Amniotic epithelial cell (primary cell): Measurements from ENCODE around the gene TIMP2.
"Not testable (repeated sequence)": the region's sequence is repeated elsewhere in the genome, so short reads cannot be mapped to it uniquely, and the experiment has no call there.

Experiments used
- DNase-seq: peaks from one replicate; pipeline ENCODE4 v3.0.0-alpha.2; 2010; ENCODE audit warnings: low read depth

TIMP2 gene, protein sequence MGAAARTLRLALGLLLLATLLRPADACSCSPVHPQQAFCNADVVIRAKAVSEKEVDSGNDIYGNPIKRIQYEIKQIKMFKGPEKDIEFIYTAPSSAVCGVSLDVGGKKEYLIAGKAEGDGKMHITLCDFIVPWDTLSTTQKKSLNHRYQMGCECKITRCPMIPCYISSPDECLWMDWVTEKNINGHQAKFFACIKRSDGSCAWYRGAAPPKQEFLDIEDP

DNA sequence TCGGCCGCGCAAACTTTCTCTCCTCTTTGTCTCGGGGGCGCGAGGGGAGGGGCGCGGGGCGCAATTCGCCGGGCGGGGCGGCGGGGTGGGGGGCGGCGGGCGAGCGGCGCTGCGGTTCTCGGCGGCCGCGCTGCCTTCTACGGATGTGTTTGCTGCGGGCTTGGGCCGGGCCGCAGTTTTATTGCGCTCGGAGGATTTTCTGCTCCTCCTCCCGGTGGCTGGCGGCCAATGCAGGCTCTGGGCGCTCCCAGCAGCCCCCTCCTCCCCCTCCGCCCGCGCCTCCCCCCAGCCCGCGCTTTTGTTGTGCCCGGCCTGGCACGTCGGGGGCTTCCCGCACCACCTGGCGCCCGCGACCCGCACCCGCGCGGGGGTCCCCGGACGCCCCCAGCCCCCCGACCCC, at the start of gene TIMP2:
TSS of gene TIMP2 (minus strand) at position 154 of the 400 bp plus-strand sequence. CDS start 299 bp downstream, outside the sequence.
- DNase-seq, result peak; percentile 75

DNA sequence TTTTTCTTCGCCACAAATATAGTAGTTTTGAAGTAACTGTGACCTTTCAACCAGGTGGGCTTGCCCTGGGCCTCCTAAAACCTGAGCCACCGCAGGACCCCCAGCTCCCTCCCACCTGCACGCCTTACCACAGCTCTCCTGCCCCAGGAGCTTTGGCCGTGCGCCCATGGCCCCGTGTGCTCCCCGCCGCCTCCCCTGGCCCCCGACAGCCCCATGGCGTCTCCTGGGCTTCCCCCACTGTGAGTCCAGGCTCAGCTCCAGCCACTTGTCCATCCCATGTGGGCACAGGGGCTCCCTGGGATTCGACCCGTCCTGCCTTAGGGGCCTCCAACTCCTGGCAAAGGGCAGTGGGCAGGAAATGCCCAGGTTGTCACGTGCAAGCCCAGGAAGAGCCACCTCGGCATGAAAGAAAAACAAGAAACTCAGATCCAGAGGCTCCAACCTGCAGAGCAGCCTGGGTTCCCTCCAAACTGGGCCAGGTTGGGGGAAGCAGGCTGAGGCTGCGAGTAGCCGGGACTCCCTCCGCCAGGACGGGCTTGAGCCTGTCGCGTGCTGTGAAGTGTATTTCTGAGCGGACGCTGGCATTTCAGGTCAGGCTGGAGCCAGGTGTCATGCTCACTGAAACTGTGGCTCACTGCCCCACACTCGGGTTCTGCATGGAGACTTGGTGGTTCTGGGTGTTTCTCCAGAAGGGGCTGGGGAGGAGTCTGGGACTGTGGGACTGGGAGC, 48.8 kb upstream of the TIMP2 start:
- DNase-seq, result no peak

DNA sequence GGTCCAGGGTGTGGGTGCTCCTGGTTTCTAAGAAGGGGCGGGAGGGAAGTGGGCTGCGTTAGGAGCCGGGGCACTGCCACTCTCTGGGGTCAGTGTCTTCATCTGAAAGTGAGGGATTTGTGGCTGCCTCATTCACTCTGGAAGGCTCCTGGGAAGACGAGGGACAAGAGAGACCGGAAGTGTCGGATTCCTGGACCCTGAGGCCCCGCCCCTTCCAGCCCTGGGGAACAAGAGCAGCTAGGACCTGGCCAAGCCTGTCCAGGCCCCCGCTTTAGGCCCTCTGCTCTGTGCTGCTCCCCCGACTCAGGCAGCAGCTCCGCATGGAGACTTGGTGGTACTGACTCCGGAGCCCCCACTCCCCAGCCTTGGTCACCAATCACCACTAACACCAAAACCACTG, 48.0 kb upstream of the TIMP2 start:
- DNase-seq, result no peak

DNA sequence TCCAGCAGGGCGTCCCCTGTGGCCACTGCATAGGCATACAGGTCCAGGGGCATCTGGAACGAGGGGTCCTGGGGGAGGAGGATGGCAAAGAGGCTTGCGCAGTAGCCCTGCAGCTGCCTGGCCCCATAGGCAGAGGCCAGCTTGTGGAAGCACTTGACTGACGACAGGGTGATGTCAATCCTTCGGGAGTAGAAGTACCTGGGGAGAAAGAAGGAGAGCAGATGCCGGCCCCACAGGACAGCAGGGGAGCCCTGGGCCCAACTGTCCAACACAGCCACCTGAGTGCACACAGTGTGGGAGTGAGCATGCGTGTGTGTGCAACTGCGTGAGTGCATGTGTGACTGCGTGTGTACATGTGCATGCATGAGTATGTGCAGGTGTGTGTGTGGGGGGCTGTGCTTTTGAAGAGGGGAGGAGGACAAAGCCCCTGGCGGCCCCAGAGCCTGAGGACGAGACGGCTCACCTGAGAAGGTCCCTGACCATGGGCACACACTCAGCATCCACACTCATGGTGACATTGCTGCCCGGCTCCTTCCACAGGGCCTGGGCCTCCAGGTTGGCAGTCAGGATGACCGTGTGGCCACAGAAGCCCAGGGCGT, 47.4 kb upstream of the TIMP2 start:
- no peak for DNase-seq

DNA sequence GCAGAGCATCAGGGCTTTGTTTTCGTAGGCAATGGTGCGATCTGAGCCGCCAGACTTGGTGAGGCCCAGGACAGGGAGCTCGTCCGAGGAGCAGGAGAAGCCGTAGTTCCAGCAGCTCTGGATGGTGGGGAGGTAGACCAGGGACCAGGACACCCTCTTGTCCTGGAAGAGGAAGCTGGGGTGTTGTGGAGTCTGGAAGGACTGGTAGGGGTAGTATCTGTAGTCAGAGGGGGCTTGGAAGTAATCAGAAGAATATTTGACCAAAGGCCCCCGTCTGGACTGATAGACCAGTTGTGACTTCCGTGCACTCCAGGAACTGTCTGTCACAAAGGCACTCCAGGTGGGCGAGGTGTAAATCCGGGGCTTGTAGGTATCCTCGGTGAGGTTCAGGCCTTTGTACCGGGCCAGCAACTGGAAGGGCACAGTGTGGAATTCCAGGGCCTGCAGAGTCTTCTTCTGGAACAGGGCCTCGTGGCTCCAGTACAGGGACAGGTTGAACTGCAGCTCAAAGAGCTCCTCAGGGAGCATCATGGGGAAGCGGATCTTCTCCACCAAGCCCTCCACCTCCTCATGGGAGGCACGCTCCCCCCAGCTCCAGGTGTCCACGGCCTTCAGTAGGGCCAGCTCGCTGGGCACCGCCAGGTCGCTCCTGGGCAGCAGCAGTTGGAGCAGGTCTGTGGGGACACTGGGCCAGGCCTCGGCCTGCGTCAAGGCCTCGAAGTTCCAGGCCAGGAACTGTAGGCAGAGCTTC, 46.7 kb upstream of the TIMP2 start:
- DNase-seq, result no peak

DNA sequence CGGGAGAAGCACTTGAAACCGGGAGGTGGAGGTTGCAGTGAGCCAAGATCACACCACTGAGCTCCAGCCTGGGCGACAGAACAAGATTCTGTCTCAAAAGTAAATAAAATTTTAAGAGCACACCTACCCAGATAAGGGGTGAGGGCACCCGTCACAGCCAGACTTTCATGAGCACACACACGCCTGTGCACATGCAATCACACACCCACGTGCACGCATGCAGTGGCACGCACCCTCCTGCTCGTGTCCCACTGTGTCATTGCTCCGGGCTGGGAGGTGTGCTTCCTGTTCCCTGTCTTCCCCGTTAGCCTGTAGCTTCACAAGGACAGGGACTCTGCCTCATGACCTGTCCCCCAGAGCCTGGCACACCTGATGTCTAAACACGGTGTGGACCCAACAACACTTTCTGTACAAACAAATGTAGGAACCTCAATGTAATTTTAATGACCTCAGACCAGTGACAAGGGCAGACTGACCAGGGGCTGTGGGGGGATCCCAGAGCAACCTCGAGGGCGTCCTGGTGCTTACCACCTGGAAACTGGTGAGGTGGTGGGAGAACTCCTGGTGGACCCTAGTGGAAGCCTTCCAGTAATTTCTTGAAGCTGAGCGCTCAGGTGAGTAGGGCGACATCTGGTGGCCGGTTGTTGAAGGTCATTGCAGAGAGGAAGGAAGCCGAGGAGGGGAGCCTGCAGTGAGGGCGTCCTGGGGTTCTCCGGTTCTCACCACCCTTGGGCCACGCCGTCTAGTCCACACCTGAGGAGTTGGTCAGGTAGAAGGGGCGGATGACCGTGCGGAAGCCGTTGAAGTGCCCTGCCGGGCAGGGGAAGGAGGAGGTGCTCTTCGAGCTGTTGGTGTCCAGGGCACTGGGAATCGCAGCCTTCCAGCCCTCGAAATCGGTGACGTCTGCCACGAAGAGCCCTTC, 45.9 kb upstream of the TIMP2 start:
- DNase-seq, result peak; percentile 55

DNA sequence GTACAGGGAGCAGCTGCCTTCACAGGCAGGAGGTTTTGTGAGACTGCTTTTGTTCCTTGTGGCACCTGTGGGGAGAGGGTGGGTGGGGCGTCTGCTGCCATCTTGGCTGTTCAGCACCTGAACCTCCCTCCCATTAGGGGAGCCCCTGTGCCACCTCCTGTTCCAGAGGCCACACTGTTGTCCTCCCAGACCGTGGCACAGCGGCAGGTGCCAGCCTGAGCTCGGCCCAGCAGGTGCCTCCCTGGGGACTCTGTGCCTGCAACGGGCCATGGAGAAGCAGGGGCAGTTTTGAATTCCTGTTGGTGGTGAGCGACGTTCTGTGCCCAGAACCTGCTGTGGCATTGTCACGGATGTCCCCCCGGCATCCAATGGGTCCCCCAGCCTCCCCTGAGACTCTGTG, 44.7 kb upstream of the TIMP2 start:
- no peak for DNase-seq

DNA sequence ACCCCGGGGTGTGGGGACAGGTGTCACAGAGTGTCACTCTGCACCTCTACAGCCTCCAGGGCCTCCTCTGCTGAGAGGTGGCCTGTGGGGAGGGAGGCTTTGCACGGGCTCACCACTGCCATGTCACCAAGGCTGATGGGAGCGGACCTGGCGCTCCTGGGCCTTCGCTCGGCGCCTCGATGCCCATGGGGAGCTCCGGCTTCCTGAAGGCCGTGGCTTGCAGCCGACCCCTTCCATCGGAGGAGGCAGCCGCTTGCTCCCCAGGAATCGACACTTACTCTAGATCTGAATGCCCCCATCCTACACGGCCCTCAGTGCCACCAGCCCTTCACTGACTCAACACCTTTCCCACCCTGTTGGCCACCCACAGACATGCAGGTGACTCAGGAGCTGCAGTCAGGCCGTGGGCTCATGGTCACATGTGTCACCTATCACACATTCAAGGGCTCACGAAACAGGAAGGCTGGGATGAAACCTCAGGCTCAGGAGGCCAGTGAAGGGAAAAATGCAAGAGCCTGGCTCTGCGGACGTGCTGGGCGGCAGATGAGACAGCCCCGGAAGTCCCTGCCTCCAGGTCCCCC, 42.7 kb upstream of the TIMP2 start:
- DNase-seq, result no peak

DNA sequence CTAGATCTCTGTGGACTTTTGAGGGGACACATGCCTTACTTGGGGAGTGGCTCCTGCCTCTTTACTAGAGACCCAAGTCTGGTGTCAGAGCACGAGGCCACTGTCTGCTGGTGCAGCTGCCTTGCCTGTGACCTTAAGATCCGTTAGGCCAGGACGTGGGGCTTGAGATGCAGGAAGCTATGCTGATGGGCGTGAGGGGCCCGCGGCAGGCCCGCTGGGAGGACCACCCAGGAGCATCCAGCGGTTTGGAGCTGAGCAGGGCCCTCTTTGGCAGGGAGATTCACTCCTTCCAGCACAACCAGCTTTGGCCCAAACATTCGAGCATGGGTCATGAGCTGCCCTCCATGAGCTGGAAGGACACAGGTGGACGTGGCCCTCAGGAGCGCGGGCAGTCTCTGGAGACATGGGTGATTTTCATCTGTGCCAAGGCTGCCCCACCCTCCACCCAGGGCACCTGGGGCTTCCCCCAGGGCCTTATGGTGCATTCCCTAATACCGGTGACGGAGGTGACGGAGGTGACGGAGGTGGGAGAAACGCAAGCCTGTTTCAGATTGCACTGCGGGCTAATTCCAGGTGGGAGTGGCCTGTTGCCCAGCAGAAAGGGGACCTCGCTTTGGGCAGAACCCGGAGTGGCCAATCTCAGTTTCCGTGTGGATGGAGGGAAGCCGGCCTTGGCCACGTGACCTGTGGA, 41.9 kb upstream of the TIMP2 start:
- DNase-seq, result no peak

DNA sequence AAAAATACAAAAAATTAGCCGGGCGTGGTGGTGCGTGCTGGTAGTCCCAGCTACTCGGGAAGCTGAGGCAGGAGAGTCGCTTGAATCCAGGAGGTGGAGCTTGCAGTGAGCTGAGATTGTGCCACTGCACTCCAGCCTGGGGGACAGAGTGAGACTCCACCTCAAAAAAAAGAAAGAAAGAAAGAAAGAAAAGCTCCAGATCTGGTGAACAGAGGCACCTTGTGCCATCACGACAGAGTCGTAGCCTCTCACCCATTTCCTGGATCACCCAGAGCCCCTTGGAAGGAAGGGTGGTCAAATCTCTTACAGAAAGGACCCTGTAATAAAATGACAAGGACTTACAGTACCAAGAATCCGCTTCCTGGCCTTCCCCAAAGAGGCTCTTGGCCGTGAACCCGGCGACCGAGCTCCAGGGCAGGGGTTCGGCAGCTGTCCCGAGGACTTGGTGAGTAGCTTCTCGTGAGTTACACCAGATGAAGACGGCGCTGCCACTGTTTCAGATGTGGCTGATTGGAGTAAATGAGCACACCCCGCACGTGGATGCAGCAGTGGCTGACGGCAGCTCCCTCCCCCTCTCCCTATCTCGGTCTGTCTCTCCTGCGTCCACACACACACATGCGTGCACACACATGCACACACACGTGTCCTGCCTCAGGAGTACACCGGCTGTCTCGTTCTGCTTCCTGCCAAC, 41.1 kb upstream of the TIMP2 start:
- DNase-seq, result no peak

DNA sequence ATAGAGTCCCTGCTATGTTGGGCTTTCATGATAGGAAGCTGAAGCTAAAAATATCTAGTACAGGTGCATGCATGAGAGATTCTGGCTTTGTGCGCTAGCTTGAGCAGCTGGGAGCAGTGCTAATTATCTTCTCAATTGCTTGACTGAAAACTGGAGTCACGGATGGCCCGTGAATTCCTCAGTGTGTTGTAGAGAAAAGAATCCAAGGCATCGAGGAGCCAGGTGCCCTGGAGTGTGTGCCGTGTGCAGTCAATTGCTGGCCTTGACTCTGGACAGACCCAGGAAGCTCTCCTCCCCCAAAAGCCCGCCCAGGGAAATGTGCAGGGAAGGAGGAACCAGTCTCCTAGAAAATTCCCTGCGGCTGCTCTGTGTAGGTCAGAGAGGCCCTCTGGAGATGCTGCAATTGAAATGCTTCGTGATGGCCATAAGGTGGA, 40.3 kb upstream of the TIMP2 start:
- DNase-seq, result no peak

DNA sequence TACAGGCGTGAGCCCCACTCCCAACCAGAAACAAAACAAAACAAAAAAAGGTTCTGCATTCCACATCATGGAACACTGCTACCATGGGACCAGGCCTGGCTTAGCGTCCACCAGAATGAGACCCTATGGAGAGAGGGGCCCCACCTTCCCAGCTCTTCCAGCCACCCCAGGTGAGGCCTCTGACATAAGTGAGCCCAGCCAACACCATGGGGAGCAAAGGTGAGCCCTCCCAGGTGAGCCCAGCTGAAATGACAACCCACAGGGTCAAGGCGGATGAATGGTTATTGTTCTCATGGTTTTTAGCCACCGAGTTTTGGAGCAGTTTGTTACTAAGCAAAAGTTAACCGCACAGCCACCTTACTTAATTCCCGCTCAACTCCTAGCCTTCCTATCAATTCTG, 38.2 kb upstream of the TIMP2 start:
- no peak for DNase-seq

DNA sequence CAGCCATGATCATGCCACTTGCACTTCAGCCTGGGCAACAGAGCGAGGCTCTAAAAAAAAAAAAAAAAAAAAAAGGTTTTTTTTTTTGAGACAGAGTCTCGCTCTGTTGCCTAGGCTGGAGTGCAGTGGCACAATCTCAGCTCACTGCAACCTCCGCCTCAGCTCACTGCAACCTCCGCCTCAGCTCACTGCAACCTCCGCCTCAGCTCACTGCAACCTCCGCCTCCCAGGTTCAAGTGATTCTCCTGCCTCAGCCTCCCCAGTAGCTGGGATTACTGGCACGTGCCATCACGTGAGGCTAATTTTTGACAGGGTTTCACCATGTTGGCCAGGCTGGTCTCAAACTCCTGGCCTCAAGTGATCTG, 37.8 kb upstream of the TIMP2 start:
- DNase-seq, result not testable (repeated sequence)

DNA sequence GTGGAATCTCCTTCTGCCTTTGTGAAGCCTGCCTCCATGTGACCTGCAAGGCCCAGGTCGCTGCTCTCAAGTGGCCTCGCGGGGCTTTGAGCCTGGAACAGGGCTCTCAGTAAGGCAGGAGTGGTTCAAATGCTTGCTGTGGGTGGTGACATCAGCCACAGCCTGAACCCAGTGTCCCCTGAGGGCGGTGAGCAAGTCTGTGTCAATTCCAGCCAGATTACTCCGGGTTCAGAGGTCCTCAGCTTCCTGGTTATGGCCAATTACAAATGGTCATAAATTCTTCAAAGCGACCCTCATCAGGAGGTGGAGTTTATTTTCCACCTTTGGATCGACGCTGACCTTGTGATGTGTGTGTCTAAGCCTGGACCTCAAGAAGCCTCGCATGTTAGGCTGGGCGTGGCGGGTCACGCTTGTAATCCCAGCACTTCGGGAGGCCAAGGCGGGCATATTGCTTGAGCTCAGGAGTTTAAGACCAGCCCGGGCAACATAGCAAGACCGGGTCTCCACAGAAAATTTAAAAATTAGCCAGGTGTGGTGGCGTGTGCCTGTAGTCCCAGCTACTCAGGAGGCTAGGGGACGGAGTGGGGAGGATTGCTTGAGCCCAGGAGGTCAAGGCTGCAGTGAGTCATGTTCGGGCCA, 37.3 kb upstream of the TIMP2 start:
- DNase-seq, result no peak

DNA sequence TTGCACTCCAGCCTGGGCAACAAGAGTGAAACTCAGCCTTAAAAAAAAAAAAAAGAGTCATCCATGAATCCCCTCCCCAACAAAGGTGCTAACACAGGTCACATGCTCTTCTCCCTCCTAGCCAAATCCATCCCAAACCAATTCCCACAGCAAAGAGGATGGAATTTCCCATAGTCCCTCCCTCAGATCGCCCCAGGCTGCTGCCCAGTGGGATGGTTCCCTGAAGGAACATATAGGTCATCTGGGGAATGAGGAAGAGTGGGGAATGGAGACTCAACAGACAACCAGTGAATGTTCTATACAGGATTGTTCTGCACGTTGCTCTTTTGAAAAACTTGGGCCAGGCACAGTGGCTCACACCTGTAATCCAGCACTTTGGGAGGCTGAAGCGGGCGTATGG, 36.4 kb upstream of the TIMP2 start:
- DNase-seq, result no peak

DNA sequence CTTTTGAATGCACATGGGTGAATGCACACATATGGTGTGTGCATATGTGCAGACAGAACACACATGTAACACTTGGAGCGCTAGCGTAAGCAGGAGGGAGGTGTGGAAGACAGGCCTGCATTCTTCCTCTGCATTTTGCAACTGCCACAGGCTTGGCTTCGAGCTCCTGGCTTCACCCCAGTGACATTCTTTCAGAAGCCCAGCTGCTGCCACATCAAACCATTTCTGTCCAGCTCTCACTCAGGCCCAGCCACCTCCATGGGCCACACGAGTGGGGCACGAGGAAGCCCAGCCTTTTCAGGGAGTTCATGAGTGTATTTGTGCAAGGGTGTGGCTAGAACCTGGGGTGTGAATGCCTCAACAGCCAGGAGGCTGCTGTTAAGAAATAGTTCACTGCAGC, 35.7 kb upstream of the TIMP2 start:
- peak; percentile 51 for DNase-seq

DNA sequence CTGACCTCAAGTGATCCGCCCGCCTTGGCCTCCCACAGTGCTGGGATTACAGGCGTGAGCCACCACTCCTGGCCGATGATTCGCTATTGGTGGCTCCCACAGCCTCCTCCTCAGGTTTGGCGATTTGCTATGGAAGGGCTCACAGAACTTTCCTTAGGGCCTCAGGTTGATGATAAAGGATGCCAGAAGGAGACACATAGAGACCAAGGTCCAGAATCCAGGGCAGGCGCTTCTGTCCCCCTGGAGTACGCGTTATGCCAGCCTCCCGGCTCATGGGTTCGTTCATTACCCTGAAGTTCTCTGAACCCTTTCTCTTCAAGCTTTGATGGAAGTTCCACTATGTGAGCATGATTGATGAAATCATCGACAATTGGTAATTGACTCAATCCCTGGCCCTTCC, 34.6 kb upstream of the TIMP2 start:
- no peak for DNase-seq

DNA sequence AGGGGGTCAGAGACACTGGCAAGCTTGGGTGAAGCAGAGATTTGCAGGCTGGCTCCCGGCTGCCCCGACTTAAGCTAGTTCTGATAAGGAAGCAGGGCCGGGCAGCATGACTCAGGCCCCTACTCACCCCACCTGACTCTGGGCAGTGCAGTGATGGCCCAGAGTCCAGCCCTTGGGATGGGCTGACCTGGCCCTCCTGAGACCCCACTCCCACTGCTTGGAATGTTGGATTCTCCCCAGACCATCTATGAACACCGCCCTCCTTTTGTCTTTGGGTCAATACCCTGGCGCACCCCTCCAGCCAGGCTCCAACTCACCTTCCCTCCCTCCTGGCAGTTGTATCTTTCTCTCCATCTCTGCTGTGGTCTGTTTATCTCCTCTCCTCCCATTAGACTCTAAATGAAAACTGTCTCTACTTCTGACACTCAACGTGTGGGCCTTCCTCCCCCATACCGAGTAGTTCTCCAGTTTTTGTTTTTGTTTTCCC, 33.5 kb upstream of the TIMP2 start:
- peak; percentile 79 for DNase-seq

DNA sequence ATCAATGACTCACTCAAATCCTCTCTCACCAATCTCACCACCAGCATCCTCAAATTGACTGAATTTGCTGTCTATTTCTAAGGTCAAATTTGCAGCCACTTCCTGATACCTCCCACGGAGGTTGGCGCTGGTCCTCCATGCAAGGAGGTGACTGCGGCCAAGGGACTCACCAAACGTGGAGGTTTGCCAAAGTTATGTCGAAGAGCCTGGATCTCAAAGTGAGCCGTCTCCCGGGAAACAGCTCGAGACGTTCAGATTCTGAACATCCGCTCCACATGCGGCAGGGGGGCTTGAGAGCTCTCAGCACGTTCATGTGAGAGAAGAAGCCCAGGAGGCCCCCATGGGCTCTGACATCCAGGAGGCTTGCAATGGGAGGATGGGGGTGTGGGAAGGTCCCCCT, 31.9 kb upstream of the TIMP2 start:
- DNase-seq, result no peak
